NCI-H2081 (cell line): ENCODE measurements around the gene OTUB1.

ENCODE experiments used
- DNase-seq, 2 experiments: peaks; one replicate each; lab custom pipeline; 2025; lab: John Stamatoyannopoulos, UW

The OTUB1 gene

DNA sequence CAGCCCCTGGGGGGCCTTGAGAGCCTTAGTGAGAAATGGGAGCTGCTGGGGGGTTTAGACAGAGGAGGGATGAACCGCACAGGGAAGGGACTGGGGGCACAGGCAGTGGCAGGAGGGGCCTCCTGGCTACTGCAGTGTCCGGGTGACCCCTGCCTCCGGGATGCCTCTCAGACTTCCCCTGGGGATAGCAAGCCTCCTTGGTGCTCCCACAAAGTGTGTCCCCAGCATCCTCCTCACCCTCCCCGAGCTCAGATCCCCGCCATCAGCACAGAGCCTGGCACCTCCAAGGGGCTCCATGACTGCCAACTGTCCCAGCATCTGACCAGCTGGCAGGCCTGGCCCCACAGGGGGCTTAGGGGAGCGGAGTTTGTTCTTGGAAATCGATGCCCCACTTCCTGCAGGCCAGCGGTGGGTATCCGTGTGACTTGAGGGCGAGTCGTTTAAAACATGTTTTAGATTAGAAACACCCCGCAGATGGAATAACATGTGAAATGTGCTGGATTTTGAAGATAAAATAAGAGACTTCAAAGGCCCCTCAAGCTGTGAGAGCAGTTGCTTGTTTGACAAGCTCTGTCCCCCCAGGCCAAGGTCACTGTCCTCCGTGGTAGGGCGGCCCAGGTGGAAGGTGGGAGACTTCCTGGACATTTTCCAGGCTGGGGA, 36.0 kb downstream of the OTUB1 start:
- DNase-seq: no peak

DNA sequence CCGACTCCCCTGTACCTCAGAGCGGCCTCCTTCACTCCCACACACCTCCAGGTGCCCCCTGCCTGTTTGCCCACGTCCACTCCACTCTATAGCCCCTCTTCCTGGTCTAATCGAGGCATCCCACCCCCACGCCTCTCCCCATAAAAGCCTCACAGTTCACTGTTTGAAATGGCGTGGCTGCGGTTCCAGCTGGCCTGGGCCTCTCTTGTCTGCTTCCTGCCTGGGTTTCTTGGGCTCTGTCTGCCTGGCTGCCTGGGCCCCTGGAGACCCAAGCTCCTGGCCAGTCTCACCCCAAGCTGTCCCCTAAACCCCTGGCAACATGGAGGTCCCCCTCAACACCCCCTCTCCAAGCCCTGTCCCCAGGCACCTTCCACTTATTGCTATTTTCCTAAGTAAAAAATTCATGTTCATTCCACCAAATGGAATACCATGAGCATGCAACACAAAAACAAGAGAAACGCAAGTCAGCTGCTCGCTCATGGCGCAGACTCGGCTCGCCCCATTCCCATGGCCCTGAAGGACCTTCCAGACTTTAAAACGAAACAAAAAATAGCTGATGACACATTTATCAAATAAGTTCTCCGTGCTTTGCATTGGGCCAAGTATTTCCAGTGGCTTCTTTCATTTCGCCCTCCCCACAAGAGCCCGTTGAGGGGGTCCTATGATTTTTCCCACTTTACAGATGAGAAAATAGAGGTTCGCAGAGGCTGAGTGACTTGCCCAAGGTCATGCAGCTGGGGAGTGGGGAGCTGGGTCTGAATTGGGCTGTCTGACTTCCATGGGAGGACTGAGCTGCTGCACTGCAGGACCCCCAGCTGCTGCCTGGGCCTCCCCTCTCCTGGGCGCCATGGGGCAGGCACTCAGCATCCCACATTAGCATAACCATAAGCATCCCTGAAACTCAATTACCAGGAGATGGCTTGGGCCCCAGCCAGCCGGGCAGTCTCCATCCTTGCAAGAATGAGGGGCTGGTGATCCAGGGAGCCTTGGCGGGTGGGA, 37.8 kb downstream of the OTUB1 start:
- DNase-seq: no peak

DNA sequence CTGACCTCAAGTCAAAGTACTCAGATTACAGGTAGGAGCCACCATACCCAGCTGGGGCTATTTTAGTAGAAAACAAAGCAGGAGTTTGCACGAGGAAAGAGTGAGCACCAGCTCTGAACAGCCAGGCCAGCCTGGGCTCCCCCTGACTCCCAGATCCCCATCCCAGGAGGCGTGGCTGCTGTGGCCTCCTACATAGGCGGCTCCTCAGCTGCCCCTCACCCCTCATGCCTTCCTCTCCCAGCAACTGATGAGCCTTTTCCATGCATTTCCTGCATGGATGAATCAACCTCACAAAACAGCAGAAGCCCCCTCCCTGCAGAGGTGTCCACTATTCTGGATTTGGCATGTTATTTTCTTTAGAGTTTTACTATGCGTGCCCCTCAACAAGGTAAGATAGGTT, 39.0 kb downstream of the OTUB1 start:
- DNase-seq: no peak

DNA sequence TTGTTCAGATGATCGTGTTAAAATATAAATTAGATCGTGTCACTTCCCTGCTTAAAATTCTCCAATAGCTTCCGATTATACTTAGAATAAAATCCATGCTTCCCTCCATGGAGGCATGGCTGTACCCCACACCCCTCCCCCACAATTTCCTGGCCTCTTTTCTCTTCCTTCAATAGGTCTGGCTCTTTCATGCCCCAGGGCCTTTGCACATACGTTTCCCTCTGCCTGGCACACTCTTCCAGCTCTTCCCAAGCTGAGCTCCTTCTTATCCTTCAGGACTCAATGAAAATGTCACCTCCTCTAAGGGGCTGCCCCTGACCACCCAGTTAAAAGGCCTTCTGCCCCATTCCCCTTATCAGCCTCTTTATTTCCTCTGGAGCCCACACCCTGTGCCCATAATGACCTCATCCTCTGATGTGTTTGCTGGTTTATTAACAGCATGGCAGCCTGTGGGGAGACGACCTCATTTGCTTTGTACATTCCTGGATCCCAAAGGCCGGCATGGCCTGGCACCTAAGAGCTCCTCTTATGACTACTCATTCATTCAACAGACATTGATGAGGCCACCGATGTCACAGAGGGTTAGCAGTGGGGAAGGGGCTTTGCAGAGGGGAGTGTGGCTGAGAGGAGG, 40.5 kb downstream of the OTUB1 start:
- no peak for DNase-seq

DNA sequence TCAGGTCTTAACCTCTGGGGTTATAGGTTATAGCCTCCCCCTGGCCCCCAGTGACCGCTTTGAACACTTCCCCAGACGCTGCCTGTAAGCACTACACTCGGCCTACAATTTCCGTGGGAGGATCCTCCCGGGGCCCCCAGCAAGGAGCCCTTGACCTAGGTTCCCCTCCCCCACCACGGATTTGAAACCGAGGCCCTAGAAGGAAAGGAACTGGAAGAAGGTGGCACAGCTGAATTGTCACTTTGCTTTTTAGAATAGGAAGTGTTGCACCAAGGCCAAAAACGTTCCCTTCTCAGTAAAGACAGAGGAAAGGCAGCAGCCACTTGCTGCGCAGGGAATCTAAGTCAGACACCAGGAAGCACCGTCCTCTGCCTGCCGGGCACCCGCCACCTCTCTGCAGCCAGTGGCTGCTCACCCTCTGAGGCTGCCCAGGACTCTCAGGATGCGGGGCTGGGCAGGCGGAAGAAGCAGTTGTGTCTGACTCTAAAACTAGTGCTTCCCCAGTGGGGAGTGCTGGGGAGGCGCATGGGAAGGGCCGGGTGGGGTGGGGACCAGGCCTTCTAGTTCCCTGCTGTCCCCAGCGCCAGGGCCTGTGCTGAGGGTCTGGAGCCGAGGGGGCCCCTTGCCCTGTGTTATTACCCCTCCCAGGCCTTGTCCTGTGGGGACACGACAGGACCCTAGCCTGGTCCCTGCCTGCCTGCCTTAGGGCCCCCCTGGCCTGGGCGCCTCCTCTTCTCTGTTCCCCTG, 41.6 kb downstream of the OTUB1 start:
- DNase-seq: no peak

DNA sequence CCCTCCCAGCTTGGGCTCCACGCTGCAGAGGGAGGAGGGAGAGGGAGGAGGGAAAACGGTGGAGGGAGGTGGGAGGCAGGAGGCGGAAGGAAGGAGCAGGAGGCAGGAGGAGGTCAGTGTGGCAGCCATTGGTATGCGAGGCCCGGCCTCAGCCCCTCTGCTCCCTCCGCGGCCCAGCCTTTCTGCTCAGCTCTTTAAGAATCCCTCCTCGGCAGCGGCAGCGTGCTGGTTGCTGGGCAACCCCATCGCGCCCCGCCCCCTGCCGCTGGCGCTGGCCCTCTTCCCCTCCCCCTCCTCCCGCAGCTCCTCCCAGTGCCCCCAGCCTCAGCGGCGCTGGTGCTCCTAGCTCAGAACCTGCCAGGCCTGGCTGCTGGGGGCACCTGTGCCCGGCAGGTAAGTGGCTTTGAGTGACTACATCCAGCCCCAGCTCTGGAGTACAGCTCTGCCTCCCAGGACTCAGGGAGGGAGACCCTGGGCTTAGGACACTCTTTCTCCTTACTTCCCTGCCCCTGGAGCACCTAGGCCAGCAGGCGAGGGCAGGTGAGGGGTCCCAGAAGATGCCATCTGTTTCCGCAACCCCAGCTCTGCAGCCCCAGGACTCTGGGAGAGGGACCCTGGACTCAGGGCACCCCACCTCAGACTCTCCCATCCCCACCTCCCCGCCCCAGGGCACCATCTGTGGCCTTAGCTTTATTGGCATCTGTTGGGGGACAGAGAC, 42.3 kb downstream of the OTUB1 start:
- DNase-seq: no peak

DNA sequence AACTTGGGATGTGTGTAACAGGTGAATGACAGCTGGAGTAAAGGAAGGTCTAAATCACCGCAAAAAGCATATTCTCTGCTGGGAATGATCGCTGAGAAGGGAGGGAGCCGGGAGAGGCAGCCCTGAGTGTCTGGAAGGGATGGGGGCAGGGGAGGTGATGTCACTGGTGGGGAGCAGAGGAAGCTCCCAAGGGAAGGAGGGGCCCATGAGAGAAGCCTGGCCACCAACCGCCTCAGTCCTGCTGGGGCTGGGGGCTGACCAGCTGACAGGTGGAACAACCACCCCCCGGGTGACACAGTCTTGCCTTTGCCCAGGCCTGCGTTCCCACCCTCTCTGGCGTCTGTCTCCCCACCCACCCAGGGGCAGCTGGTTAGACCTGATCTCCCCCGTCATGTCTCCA, 43.5 kb downstream of the OTUB1 start:
- no peak for DNase-seq

DNA sequence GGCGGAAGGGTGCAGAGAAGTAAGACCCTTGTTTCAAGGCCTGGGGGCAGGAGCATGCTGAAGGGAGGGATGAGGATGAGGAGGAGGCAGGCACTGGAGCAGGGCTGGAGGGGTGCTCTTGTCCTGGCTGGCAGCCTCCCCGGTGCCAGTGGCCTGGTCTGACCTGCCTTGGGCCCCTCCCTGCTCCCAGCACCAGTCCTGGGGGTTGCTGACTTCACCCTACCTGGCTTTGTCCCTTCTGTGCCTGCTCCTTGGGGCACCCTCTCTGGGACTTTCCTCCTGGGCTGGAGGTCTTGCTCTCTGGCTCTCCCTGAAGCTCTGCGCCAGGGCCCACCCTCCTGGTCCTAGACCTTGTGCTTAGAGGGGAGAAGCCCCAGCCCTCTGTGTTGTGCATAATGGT, 44.8 kb downstream of the OTUB1 start:
- no peak for DNase-seq

DNA sequence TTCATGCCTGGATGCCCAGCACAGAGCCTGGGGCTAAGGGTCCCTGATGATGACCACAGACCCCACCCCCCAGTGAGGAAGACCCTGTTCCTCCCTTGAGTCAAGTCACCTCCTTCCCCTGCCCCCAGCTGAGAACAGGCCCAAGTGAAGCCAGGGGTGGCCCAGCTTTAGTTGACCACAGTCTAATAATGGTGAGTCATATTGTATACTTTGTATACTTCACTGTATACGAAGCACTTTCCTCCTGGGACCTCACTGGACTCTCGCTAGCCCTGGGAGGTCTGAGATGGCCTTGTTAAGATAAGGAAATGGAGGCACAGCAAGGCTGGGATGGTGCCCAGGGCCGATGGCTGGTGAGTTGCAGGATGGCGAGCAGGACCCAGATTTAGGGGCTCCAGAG, 45.8 kb downstream of the OTUB1 start:
- DNase-seq: no peak

DNA sequence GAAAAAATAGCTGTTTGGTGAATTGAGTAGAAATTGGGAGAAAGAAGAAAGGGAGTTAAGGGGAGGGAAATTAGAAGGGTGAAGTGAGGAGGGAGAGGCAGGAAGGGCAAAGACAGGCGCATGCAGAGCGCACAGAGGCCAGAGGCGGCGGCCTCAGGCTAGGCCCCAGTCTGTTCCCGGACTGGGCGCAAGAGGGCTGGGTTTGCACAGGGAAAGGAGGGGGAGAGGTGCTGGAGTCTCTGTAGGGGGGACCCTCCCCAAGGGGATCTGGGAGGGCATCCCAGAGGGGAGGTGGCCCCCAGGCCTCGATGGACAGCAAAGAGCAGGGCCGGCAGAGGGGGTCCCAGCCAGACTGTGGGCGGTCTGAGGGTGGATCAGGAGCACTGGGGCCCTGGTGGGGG, 48.2 kb downstream of the OTUB1 start:
- DNase-seq: no peak

DNA sequence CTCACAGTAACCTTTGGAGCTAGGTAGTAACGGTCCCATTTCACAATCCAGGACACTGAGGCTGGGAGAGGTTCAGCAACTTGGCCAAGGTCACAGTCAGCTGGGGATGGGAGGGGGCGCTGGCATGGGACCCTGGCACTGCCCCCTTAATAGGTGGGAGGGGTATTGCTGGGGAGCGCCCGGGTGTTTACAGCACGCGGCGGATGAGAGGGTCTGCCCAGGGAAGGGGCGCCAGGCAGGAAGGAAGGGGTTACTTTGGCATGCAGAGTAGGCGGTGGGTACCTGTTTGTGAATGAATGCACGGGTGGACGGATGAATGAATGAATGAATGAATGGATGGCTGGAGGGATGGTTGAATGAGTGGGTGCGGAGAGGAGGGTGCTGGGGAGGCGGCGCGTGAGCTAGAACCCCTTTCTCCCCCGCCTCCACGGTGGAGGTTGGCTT, 48.9 kb downstream of the OTUB1 start:
- DNase-seq: no peak

DNA sequence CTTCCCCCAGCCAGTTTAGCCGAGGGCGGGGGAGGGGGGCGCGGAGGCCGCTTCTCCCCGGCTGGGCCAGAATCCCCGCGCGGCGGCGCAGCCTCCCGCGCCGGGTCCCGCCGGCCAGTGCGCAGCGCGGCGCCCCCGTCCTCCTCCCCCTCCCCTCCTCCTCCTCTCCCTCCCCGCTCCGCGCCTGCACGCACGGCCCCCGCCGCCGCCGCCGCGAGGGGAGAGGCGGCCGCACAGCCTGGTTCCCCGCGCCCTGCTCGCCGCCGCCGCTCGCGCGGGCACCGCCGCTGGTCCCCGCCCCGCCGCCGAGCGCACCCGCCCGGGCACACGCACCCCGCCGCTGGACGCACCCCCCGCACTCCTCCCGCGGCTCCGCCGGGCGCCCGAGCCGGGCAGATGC, 49.3 kb downstream of the OTUB1 start, which contains the start of gene FLRT1:
Gene FLRT1, plus strand, starts transcription at position 356 of the 400 bp plus-strand sequence. CDS start 80,337 bp downstream, outside the sequence.
- no peak for DNase-seq

DNA sequence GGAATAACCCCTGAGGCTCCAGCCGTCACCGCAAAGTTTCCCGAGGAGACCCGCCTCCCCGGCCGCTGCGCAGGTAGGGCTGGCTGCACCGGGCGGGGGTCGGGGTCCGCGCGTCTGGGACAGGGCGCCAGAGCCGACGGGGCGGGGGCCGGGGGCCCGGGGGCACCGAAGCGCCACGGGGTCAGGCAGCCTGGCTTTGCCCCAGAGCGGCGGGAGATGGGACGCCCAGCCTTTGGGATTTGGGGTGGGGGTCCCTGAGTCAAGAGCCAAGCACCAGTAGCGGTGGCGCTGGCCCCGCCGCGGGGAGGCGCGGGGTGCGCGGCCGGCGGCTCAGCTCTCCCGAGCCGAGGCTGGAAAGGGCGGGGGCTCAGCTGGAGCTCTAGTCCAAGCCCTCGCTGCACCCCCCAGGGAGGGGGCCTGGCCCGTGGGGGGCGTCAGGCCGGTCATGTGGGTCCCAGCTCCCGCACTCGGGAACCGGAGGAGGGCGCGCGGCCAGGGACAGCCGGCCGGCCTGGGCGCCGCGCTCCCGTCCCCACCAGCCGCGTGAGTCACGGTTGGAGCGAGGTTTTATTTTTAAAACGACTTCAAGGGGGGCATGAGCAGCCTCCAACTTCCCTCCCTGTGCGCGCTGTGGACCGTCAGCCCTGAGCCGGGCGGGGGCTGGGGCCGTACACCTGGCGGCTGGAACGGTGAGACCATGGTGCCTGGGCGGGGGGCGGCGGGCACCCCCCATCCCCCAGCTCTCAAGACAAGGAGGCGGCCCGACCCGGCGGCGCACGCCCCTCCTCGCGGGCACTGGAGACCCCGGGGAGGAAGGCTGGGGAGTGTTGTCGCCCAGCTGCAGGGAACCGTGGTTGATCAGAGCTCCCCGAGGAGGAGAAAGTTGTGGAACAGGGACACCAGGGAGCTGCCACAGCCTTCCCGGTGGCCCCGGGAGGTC, 50.1 kb downstream of the OTUB1 start:
- peak; percentile 25 to 33 for DNase-seq

DNA sequence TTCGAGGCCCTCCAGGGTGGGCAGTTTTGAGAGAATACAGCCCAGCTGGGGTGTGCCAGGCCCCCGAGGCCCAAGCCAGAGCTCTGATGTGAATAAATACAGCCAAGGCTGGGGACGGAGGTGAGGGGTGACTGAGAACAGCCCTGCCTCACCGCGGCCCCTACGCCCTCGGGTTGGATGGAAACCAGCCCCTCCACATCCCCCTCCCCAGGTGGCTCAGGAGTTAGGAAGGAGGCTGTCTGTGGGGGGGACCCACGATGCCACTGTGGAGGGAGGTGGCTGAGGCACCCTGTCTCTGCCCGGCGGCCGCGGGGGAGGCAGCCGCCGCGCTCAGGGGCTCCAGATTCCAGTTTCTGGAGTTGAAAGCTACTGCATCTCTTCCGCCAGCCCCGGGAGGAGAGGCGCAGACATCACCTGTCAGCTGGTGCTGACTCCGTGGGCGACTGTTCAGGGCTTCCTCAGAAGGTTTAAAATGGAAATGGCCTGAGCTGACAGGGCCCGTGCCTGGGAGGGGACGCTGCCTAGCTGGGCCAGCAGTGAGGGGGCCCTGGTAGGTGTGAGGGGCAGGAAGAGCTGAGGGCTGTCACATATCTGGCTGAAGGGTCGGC, 50.9 kb downstream of the OTUB1 start:
- DNase-seq: peak in 1 of 2 experiments; percentile 23

DNA sequence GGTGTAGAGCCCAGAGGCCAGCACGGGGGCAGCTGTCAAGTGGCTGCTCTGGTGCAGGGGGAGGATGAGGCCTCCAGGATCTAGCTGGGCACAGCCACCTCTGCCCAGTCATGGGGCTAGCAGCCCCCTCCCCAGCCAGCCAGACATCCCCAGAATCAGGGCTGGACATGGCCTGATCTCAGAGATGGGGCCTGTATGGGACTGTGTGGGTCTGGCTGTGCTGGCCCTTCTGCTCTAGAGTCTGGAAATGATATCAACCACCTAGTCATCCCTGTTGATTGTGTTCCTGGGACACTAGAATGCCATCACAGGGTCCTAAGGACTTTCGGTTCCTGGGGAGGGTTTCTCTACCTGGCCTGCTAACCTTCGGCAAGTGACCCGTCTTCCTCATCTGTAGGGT, 52.3 kb downstream of the OTUB1 start:
- no peak for DNase-seq

DNA sequence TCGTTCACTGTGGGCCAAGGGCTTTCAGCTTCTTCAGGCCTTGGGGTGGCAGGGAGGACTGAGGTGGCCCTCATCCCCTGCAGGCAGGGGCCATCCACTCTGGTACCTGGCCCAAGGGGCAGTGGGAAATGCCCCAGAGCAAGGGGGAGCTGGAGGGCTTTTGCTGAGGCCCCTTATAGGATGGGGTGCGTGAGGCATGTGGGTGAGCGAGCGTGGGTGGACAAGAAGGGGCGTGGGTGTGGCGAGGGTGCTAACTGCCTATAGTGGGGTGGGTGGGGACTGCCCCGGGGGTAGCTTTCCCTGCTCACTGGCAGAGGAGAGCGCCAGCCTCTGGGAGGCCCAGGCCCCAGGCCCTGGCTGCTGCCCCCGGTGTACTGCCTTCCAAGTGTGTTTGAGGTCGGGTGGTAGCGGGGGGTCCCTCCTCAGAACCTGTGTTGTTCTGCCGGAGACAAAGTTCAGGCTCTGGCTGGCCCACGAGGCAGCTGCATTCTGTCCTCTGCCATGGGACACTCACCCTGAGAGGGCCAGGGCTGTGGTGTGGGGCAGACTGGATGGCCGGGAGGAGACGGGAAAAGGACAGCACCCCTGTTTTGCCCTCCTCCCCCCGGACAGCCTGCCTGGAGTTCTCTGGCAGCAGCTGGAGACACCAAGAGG, 52.9 kb downstream of the OTUB1 start:
- no peak for DNase-seq

DNA sequence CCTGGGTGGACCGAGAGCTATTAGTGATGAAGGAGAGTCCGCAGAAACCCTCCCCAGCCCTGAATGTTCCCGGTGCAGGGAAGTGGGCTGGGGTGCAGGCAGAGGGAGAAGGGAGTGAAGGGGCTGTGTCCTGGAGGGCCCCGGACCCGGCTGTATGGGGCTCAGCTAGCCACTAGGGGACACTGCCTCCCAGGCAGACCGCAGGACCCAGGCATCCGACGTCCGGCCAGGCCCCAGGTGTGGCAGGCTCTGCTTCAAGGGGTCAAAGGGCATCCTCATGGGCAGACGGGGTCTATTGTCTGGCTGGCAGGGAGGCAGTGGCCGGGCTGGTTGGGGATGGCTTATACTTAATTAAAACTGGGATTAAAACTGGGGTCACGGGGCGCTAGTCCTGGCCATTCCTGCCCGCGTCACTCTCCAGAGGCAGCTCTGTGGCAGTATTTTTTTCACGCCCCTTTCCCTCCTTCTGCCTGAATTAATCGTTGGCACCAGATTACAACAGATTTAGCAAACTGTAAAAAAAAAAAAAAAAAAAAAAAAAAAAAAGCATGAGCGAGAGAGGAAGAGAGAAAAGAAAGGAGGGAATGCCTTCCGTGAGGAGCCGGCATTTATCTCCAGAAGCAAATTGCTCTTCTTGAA, 54.6 kb downstream of the OTUB1 start:
- no peak for DNase-seq

DNA sequence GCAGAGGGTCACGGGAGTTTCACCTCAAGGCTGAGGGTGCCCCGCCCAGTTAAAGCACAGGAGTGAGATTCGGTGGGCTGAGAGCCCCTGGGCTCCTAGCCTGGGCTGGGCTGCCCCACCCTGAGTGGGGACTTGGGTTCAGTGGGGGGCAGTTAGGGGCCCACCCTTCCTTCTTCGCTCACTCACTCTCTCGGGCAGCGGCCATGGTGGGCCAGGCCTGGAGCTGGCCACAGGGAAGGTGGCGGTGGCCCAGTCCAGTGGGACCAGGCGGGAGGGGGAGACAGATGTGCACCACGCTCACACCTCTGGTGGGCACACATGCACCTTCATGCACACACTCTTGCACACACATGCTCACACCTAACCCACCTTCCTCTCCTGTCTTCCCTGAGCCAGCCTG, 55.6 kb downstream of the OTUB1 start:
- DNase-seq: no peak

DNA sequence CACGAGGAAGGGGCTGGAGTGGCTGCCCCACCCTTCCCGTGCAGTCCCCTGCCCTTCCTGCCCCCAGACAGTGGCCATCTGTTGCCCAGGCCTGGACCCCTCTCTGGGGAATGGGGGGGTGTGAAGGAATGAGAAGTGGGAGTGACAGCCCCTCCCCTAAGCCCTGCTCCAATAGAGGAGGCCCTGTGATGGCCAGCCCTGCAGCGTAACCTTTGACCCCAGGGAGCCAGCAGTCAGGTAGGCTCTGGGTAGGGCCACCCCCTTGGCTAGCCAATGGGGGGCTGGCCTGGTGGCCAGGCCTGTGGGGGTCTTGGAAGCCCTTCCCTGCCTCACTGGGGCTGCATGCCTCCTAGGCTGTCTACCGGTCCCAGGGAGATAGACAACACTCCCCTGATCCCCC, 56.1 kb downstream of the OTUB1 start:
- no peak for DNase-seq
